Natural killer cell (primary cell): Measurements from ENCODE around the gene ITPKA. TPM values are rescaled to one million over a fixed set of nuclear protein-coding genes. Genes with fewer than 3 reads are reported as not detected.
A peak's percentile ranks its signal among the peaks of the same experiment; 100 is the strongest.

Experiments used
- ATAC-seq, 3 donors: fragments of 150-1000 bp in 2 of 3; fragments of 200-7000 bp in 1 of 3; cut with Tn5 transposase; 1 replicate in 1 of 3; 2 replicates in 2 of 3; pipeline ENCODE4 v1.10.0; 2021; ENCODE audit warnings: mild to moderate bottlenecking in 2 of 3, moderate library complexity in 2 of 3
- DNase-seq, 2 donors: peaks; one replicate each; pipeline versions ENCODE4 v3.0.0 to v3.0.0-alpha.2; 2013 to 2021; ENCODE audit warnings: mixed read lengths in 1 of 2
- H3K27ac ChIP-seq: one replicate; pipeline ENCODE4 v1.5.1; 2013; ENCODE audit warnings: mild to moderate bottlenecking, low read length
- H3K27me3 ChIP-seq: one replicate; pipeline ENCODE4 v1.6.1; 2013; ENCODE audit warnings: low read length; ENCODE audit not compliant: control insufficient read depth, insufficient read depth
- H3K36me3 ChIP-seq: one replicate; pipeline ENCODE4 v1.6.1; 2013; ENCODE audit warnings: low read length; ENCODE audit not compliant: control insufficient read depth, insufficient read depth
- H3K4me1 ChIP-seq: one replicate; pipeline ENCODE4 v1.6.1; 2013; ENCODE audit warnings: low read length; ENCODE audit not compliant: control insufficient read depth, insufficient read depth
- H3K4me3 ChIP-seq: one replicate; pipeline ENCODE4 v1.5.1; 2013; ENCODE audit warnings: low read length
- H3K9me3 ChIP-seq: one replicate; pipeline ENCODE4 v1.6.1; 2013; ENCODE audit warnings: low read length; ENCODE audit not compliant: control insufficient read depth, insufficient read depth
- H3K27ac Mint-ChIP-seq, 2 donors: one replicate each; pipeline ENCODE4 v1.8.0; 2022; ENCODE audit warnings: mild to moderate bottlenecking in 2 of 2, mixed read lengths in 2 of 2, moderate library complexity in 1 of 2
- H3K27me3 Mint-ChIP-seq, 2 donors: one replicate each; pipeline ENCODE4 v1.8.0; 2022; ENCODE audit warnings: low read depth in 2 of 2, mixed read lengths in 2 of 2
- H3K36me3 Mint-ChIP-seq: one replicate; pipeline ENCODE4 v1.8.0; 2022; ENCODE audit warnings: mixed read lengths
- H3K4me1 Mint-ChIP-seq, 2 donors: one replicate each; pipeline ENCODE4 v1.8.0; 2022; ENCODE audit warnings: mixed read lengths in 2 of 2
- H3K4me3 Mint-ChIP-seq: one replicate; pipeline ENCODE4 v1.8.0; 2022; ENCODE audit warnings: mild to moderate bottlenecking, moderate library complexity, mixed read lengths
- H3K9me3 Mint-ChIP-seq, 2 donors: one replicate each; pipeline ENCODE4 v1.8.0; 2022; ENCODE audit warnings: mixed read lengths in 2 of 2
- CTCF ChIP-seq: fragments of 200-600 bp; IDR thresholded peaks from one replicate; pipeline ENCODE4 v1.8.0; 2022; ENCODE audit warnings: antibody characterized with exemption
- WGBS: methylation state at CpG from one replicate; pipeline ENCODE4 v1.1.7; 2013; ENCODE audit warnings: missing lambda C conversion rate; ENCODE audit not compliant: insufficient coverage; 5-methylcytosine and 5-hydroxymethylcytosine counted together
- intact Hi-C: fragments of 100-400 bp; cut with micrococcal nuclease; formaldehyde crosslinking; loops from one replicate; pipeline ENCODE4 v1.14.2; 2022
- total RNA-seq, 4 donors: library from RNA; stranded (reverse); fragments of 120-200 nt in 1 of 4; gene quantifications; one replicate each; pipeline versions ENCODE4 v1.2.3 to v1.2.4, GENCODE V29; 2013 to 2022

The ITPKA gene
- total RNA-seq, 3 donors from 2014 or later (not counting 1 experiment from before 2014, with no cell fraction given), result not detected

GRCh38 chr15:41512512-41512939, 18.9 kb downstream of the ITPKA start:
- Mint-ChIP-seq H3K4me3 (peak overlapping the region; percentile 86), H3K27me3 (peaks cover 0 to 19% of the 10 kb centered on the region in 2 donors), H3K27ac (peak overlapping the region in 1 of 2 donors; percentile 66), H3K36me3 (no peaks in the 10 kb centered on the region), H3K9me3 (no peaks in the 10 kb centered on the region), H3K4me1 (peaks cover 25 to 26% of the 10 kb centered on the region in 2 donors)
- H3K9me3 ChIP-seq, result no peaks in the 10 kb centered on the region
- peak overlapping the region; percentile 27 for H3K4me3 ChIP-seq
- H3K4me1 ChIP-seq, result peaks cover 34% of the 10 kb centered on the region
- peaks cover 16% of the 10 kb centered on the region for H3K27me3 ChIP-seq
- H3K27ac ChIP-seq, result no peak overlapping the region
- ATAC-seq (peak in 2 of 3 donors; percentile 10 to 14), DNase-seq (peak in 1 of 2 donors; percentile 16)
- intact Hi-C loops, result no loop called here
- WGBS, result 11% methylated on average over 33 of the region's 33 CpGs
- TF ChIP-seq CTCF, result no peak
- H3K36me3 ChIP-seq, result no peaks in the 10 kb centered on the region

GRCh38 chr15:41512940-41513505, 19.3 kb downstream of the ITPKA start:
- no peaks in the 10 kb centered on the region for H3K9me3 Mint-ChIP-seq
- Histone ChIP-seq H3K4me1 (peaks cover 34% of the 10 kb centered on the region), H3K9me3 (no peaks in the 10 kb centered on the region), H3K4me3 (peak overlapping the region; percentile 27), H3K27me3 (peaks cover 16% of the 10 kb centered on the region), H3K27ac (no peak overlapping the region), H3K36me3 (no peaks in the 10 kb centered on the region)
- DNase-seq (peak; percentile 34 to 58), ATAC-seq (peak; percentile 27 to 59 (median 46))
- 1% methylated on average over 40 of the region's 40 CpGs for WGBS
- peaks cover 25 to 26% of the 10 kb centered on the region in 2 donors for H3K4me1 Mint-ChIP-seq
- H3K36me3 Mint-ChIP-seq, result no peaks in the 10 kb centered on the region
- intact Hi-C loops, result no loop called here
- H3K27me3 Mint-ChIP-seq, result peaks cover 0 to 19% of the 10 kb centered on the region in 2 donors
- H3K27ac Mint-ChIP-seq, result peak overlapping the region in 1 of 2 donors; percentile 66
- no peak for TF ChIP-seq CTCF
- peak overlapping the region; percentile 86 for H3K4me3 Mint-ChIP-seq

GRCh38 chr15:41513506-41514227, 20.0 kb downstream of the ITPKA start, which contains the start of gene LTK:
LTK (minus strand) TSS chr15:41513827; CDS start chr15:41513709, 118 bp downstream.
- DNase-seq (peak; percentile 25 to 38), ATAC-seq (peak; percentile 25 to 51 (median 46))
- Histone ChIP-seq H3K9me3 (no peaks in the 10 kb centered on the region), H3K27me3 (peaks cover 16% of the 10 kb centered on the region), H3K27ac (no peak within 1 kb of the TSS), H3K36me3 (no peaks in the 10 kb centered on the region), H3K4me1 (peaks cover 34% of the 10 kb centered on the region), H3K4me3 (peak within 1 kb of the TSS; percentile 27)
- 7% methylated on average over 33 of the region's 33 CpGs for WGBS
- TF ChIP-seq CTCF, result no peak
- H3K4me1 Mint-ChIP-seq, result peaks cover 25 to 26% of the 10 kb centered on the region in 2 donors
- intact Hi-C loops, result no loop called here
- H3K36me3 Mint-ChIP-seq, result no peaks in the 10 kb centered on the region
- H3K27me3 Mint-ChIP-seq, result peaks cover 0 to 19% of the 10 kb centered on the region in 2 donors
- H3K9me3 Mint-ChIP-seq, result no peaks in the 10 kb centered on the region
- peak within 1 kb of the TSS; percentile 86 for H3K4me3 Mint-ChIP-seq
- peak within 1 kb of the TSS in 1 of 2 donors; percentile 66 for H3K27ac Mint-ChIP-seq
